HT-29 (cell line): ENCODE results near the gene C22orf15. TPM values are rescaled to one million over a fixed set of nuclear protein-coding genes. Genes with fewer than 3 reads are reported as not detected.
A peak's percentile ranks its signal among the peaks of the same experiment; 100 is the strongest.
"Not testable (repeated sequence)": the region's sequence is repeated elsewhere in the genome, so short reads cannot be mapped to it uniquely, and the experiment has no call there.

Experiments used
- DNase-seq: peaks from one replicate; pipeline ENCODE4 v3.0.0-alpha.2; 2015; ENCODE audit warnings: low spot score
- total RNA-seq: library from RNA; depleted of rRNA; stranded (reverse); fragments of >200 nt; shearing (Covaris generic); gene quantifications from 2 replicates; pipeline ENCODE4 v1.2.3, GENCODE V29; 2014; rRNA removed

Gene C22orf15, protein sequence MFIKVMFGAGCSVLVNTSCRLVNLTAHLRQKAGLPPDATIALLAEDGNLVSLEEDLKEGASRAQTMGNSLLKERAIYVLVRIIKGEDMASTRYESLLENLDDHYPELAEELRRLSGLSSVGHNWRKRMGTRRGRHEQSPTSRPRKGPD
- total RNA-seq, result not detected in 2 replicates

- no peak for DNase-seq
Measured at GRCh38 chr22:23762842-23763578, at the start of gene C22orf15. Gene C22orf15, plus strand, starts transcription at chr22:23762990. Its CDS starts 317 bp downstream, at chr22:23763307.

- no peak for DNase-seq
Measured at GRCh38 chr22:23713696-23714595, 48.8 kb upstream of the C22orf15 start.

- DNase-seq, result no peak
Measured at GRCh38 chr22:23714596-23715578, 47.9 kb upstream of the C22orf15 start.

DNA sequence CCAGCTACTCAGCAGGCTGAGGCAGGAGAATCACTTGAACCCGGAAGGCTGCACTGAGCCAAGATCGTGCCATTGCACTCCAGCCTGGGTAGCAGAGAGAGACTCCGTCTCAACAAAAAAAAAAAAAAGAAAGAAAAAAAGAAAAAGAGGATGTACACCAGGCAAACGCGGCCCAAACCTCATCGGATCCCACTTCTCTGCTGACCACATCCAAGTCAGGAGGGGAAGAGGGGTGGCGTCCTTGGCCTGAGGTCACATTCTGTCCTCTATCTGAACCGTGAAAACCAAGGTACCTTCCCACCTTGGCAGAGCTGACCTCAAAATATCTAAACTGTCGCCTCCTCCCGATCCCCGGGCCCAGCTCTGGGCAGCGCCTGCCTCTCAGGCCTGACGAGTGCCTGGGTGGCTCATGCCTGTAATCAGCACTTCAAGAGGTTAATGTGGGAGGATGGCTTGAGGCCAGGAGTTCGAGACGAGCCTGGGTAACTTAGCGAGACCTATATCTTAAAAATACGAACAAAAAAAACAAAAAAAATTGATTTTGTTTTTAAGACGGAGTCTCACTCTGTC, 46.9 kb upstream of the C22orf15 start:
- no peak for DNase-seq

GRCh38 chr22:23716811-23717801, 45.7 kb upstream of the C22orf15 start:
- DNase-seq, result peak; percentile 63

DNA sequence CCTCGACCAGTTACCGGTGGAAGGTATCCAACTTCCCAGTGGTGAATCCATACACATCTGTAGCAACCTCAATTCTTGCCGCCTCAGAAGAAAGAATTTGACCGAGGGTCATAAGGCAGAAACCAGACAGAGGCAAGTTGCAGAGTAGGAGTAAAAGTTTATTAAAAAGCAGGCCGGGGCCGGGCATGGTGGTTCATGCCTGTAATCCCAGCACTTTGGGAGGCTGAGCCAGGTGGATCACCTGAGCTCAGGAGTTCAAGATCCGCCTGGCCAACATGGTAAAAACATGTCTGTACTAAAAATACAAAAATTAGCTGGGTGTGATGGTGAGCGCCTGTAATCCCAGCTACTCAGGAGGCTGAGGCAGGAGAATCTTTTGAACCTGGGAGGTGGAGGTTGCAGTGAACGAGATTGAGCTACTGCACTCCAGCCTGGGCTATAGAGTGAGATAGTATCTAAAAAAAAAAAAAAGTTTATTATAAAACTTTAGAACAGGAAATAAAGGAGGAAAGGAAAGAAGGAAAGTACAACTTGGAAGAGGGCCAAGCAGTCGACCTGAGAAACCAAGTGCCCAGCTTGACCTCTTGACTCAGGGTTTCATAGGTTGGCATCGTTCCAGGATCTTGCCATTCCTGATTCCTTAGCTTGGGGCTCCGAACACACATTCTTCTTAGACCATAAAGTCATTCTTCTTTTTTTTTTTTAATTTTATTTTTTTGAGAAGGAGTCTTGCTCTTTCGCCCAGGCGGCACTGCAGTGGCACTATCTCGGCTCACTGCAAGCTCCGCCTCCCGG, 44.2 kb upstream of the C22orf15 start:
- DNase-seq, result peak; percentile 51

GRCh38 chr22:23720855-23721254, 41.9 kb upstream of the C22orf15 start:
- no peak for DNase-seq

DNA sequence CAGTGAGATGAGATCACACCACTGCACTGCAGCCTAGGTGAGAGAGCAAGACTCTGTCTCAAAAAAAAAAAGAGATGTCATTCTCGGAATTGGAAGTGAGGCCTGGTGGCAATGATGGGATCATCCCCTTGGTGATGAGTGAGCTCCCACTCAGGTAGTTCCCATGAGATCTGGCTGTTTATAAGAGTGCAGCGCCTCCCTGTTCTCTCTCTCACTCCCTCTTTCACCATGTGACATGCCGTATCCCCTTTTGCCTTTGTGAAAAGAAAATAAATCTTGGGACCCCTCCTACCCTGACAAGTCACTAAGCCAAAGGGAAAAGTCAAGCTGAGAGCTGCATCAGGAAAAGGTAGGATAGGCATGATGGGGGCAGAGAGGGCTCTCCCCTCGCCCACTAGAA, 40.6 kb upstream of the C22orf15 start:
- no peak for DNase-seq

GRCh38 chr22:23722724-23723123, 40.1 kb upstream of the C22orf15 start:
- DNase-seq, result no peak

DNA sequence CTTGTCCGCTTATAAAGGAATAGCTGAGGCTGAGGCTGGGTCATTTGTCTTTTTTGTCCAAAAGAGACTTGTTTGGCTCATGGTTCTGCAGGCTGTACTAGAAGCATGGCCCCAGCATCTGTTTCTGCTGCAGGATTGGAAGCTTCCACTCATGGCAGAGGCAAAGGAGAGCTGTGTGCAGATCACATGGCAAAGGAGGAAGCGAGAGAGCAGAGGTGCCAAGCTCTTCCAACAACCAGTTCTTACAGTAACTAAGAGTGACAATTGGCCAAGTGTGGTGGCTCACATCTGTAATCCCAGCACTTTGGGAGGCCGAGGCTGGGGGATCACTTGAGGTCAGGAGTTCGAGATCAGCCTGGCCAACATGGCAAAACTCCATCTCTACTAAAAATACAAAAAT, 34.7 kb upstream of the C22orf15 start:
- DNase-seq, result not testable (repeated sequence)

- no peak for DNase-seq
Measured at GRCh38 chr22:23737696-23738095, 25.1 kb upstream of the C22orf15 start.

DNA sequence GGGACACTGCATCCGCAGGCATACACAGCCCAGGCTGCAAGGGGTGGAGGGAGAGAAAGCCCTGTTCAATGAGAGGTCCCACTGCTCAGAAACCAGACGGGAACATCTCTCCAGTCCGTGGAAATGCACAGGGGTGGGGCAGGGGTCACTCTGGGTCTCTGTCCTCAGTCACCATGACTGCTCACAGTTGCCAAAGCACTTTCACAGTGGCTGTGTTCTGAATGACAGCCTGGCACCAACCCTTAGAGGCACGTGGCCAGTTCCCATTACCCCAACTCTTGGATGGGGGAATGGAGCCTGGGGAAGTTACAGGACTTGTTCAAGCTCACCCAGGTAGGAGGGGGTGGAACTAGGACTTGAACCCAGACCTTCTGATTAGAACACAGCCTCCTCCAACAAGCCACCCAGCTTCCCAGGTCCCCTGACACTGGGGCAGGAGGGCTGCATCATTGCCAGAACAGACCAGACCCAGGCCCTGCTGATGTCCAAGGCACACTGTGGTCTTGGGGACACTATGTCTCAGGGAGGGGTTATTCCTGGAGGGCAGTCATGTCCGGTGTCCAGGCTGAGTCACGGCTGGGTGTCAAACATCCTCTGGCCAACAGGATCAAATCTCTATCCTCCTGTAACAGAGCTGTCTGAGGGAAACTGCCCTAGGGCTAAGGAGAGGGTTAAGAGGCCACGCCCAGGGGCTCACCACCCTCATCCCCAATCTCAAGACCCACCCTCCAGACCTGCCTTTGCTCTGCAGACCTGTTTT, 20.1 kb upstream of the C22orf15 start:
- DNase-seq, result no peak

- no peak for DNase-seq
Measured at GRCh38 chr22:23743303-23743705, 19.5 kb upstream of the C22orf15 start.

GRCh38 chr22:23744001-23744400, 18.8 kb upstream of the C22orf15 start:
- no peak for DNase-seq

DNA sequence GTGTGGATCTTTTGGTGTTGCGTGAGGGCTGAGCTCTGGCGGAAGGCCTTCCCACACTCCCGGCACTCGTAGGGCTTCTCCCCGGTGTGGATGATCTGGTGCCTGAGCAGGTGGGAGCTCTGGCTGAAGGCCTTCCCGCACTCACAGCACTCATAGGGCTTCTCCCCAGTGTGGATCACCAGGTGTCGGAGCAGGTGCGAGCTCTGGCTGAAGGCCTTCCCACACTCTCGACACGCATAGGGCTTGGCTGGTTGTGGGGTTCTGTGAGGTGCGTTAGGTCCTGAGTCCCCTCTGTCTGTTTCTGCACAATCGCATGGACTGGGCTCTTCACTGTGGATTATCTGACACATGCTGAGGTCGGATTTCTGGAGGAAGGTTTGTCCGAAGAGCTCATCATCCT, 18.3 kb upstream of the C22orf15 start:
- DNase-seq, result no peak

GRCh38 chr22:23745791-23746190, 17.0 kb upstream of the C22orf15 start:
- DNase-seq, result no peak

GRCh38 chr22:23749841-23750301, 12.9 kb upstream of the C22orf15 start:
- no peak for DNase-seq

GRCh38 chr22:23750367-23750713, 12.4 kb upstream of the C22orf15 start:
- no peak for DNase-seq
